Measurements from ENCODE around the gene PRR3.
A peak's percentile ranks its signal among the peaks of the same experiment; 100 is the strongest.

PRR3 gene

DNA sequence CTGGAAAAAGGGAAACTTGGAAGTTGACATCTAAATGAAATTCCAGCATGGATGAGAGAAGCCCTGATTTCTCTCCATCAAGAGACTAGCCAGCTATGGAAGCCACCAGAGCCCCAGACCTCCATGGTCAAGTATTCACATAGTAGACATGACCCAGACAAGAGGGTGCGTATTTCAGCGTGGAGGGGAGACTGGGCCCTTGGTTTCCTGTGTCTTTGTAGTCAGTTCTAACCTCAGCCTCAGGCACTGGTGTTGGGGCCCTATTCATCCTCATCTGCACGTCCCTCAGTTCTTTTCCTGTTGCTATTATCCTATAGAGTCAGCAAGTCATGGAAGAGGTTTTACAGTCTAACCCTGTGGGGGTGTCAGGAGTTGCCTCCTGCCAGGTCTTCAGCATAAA is 13.3 kb upstream of the PRR3 start:
- H4K20me1 ChIP-seq (ENCODE audit: control insufficient read depth, insufficient read depth, low read depth, low read length) = no peaks in the 10 kb centered on the region

GRCh38 chr6:30544666-30545272 is 12.3 kb upstream of the PRR3 start:
- H3K9me2 ChIP-seq (replicated peaks; ENCODE audit: control insufficient read depth, low read length) = no peaks in the 10 kb centered on the region
- H3K4me1 ChIP-seq (ENCODE audit: control insufficient read depth, low read length) = peaks cover 21% of the 10 kb centered on the region
- TF ChIP-seq CTCF (IDR thresholded peaks at IDR 0.05; ENCODE audit: low read depth, low read length, poor library complexity, severe bottlenecking) = peak; percentile 68
- no peak for TF ChIP-seq EZH2phosphoT487 (IDR thresholded peaks at IDR 0.05; ENCODE audit: borderline replicate concordance, low read length)
- H3K9me3 ChIP-seq (ENCODE audit: control insufficient read depth, insufficient read depth, low read length) = no peaks in the 10 kb centered on the region
- no peak overlapping the region for H3K4me2 ChIP-seq (ENCODE audit: low read length)
- no peaks in the 10 kb centered on the region for H3K79me2 ChIP-seq (ENCODE audit: control insufficient read depth, low read length)
- no peak overlapping the region for H3K4me3 ChIP-seq (ENCODE audit: low read length)
- H3K27ac ChIP-seq (ENCODE audit: low read depth, low read length) = no peak overlapping the region
- H3K36me3 ChIP-seq (ENCODE audit: control insufficient read depth, low read length) = peaks cover 37% of the 10 kb centered on the region
- no peaks in the 10 kb centered on the region for H4K20me1 ChIP-seq (ENCODE audit: control insufficient read depth, insufficient read depth, low read depth, low read length)
- peaks cover 4% of the 10 kb centered on the region for H3F3A ChIP-seq (ENCODE audit: control insufficient read depth, insufficient read depth)
- H3K27me3 ChIP-seq (ENCODE audit: control insufficient read depth, low read length) = no peaks in the 10 kb centered on the region

More for the DNA sequence above, 13.3 kb upstream of the PRR3 start:
- Histone ChIP-seq H3K27me3 (ENCODE audit: control insufficient read depth, low read length) (no peaks in the 10 kb centered on the region), H3K27ac (ENCODE audit: low read depth, low read length) (no peak overlapping the region), H3K4me2 (ENCODE audit: low read length) (no peak overlapping the region), H3K36me3 (ENCODE audit: control insufficient read depth, low read length) (peaks cover 33% of the 10 kb centered on the region), H3K4me1 (ENCODE audit: control insufficient read depth, low read length) (peaks cover 21% of the 10 kb centered on the region), H3F3A (ENCODE audit: control insufficient read depth, insufficient read depth) (peaks cover 4% of the 10 kb centered on the region), H3K9me3 (ENCODE audit: control insufficient read depth, insufficient read depth, low read length) (no peaks in the 10 kb centered on the region), H3K79me2 (ENCODE audit: control insufficient read depth, low read length) (no peaks in the 10 kb centered on the region), H3K9me2 (replicated peaks; ENCODE audit: control insufficient read depth, low read length) (no peaks in the 10 kb centered on the region), H3K4me3 (ENCODE audit: low read length) (no peak overlapping the region)
- TF ChIP-seq EZH2phosphoT487 (IDR thresholded peaks at IDR 0.05; ENCODE audit: borderline replicate concordance, low read length) = no peak
- TF ChIP-seq CTCF (IDR thresholded peaks at IDR 0.05; ENCODE audit: low read depth, low read length, poor library complexity, severe bottlenecking) = no peak

GRCh38 chr6:30547454-30547853 is 9.6 kb upstream of the PRR3 start:
- TF ChIP-seq CTCF (IDR thresholded peaks at IDR 0.05; ENCODE audit: low read depth, low read length, poor library complexity, severe bottlenecking) (no peak), EZH2phosphoT487 (IDR thresholded peaks at IDR 0.05; ENCODE audit: borderline replicate concordance, low read length) (no peak)
- Histone ChIP-seq H3K27me3 (ENCODE audit: control insufficient read depth, low read length) (no peaks in the 10 kb centered on the region), H3K36me3 (ENCODE audit: control insufficient read depth, low read length) (peaks cover 56% of the 10 kb centered on the region), H3K27ac (ENCODE audit: low read depth, low read length) (no peak overlapping the region), H3K9me3 (ENCODE audit: control insufficient read depth, insufficient read depth, low read length) (no peaks in the 10 kb centered on the region), H3F3A (ENCODE audit: control insufficient read depth, insufficient read depth) (peaks cover 4% of the 10 kb centered on the region; the same call in 1 of the 2 replicates), H3K4me3 (ENCODE audit: low read length) (no peak overlapping the region), H3K4me1 (ENCODE audit: control insufficient read depth, low read length) (peaks cover 13% of the 10 kb centered on the region), H3K9me2 (replicated peaks; ENCODE audit: control insufficient read depth, low read length) (no peaks in the 10 kb centered on the region), H3K79me2 (ENCODE audit: control insufficient read depth, low read length) (no peaks in the 10 kb centered on the region), H3K4me2 (ENCODE audit: low read length) (no peak overlapping the region), H4K20me1 (ENCODE audit: control insufficient read depth, insufficient read depth, low read depth, low read length) (no peaks in the 10 kb centered on the region)
